ENCODE data around the gene GPC6.

DNA sequence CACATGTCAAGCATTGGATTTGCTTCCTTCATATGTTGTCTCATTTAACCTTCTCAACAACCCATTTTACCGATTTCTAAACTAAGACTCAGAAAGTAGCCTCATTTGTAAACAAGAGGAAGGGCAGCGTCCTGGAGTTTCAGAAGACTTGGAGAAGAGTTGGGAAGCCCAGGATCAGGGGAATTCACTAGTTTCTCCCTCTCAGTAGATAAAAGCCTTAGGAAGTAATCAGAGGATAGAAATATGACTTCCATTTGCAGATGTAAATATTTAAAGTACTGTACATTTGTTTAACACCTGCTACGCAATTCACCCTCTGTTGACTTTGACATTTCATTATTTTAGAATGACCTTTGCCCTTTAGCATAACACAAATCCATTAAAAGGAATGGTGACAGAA, 1036.4 kb downstream of the GPC6 start:
- TF ChIP-seq, protein P1, sequence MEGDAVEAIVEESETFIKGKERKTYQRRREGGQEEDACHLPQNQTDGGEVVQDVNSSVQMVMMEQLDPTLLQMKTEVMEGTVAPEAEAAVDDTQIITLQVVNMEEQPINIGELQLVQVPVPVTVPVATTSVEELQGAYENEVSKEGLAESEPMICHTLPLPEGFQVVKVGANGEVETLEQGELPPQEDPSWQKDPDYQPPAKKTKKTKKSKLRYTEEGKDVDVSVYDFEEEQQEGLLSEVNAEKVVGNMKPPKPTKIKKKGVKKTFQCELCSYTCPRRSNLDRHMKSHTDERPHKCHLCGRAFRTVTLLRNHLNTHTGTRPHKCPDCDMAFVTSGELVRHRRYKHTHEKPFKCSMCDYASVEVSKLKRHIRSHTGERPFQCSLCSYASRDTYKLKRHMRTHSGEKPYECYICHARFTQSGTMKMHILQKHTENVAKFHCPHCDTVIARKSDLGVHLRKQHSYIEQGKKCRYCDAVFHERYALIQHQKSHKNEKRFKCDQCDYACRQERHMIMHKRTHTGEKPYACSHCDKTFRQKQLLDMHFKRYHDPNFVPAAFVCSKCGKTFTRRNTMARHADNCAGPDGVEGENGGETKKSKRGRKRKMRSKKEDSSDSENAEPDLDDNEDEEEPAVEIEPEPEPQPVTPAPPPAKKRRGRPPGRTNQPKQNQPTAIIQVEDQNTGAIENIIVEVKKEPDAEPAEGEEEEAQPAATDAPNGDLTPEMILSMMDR (IDR thresholded peaks at IDR 0.05): no peak
- TF ChIP-seq EZH2 (IDR thresholded peaks at IDR 0.05) (no peak), EZH2phosphoT487 (IDR thresholded peaks at IDR 0.05) (no peak)

All from neural progenitor cell (in vitro differentiated cells).